HG03442 (cell line): ENCODE data around the gene PPP1R26.
A peak's percentile ranks its signal among the peaks of the same experiment; 100 is the strongest.

Experiments used
- ATAC-seq: cut with Tn5 transposase; IDR thresholded peaks from one replicate; pipeline ENCODE4 v1.9.1; 2021; ENCODE audit warnings: mild to moderate bottlenecking, moderate library complexity; ENCODE audit not compliant: unreplicated experiment

Gene PPP1R26

DNA sequence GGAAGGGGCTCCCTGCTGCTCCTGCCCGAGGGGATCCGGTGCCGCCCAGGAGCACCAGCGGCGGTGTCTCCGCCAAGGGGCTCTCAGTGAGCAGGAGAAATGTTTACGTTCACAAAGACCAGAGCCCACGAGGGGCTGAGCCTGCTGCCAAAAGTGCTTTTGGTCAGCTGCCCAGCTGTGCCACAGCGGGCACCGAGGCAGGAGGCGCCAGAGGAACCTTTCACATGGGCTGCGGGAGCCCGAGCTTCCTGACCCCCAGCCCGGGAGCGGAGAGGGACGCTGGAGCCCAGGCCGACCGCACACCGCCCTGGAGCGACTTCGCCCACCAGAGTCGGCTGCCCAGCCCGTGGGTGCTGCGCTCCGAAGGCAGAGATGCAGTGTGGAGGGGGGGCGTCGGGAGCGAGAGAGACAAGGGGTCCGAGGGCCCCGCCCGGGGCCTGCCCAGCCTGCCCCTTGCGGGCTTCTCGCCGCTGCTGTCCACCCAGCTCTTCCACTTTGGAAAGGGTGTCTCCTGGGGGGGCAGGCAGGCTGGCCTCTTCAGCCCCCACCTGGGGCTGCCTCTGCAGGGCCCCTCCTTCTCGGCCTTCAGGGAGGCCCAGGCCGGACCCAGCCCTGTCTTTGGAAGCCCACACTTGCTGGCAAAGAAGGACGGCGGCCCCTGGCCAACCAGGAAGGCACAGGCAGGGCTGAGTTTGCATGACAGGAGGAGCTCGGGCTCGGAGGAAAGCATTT is 7.9 kb downstream of the PPP1R26 start:
- no peak for ATAC-seq

DNA sequence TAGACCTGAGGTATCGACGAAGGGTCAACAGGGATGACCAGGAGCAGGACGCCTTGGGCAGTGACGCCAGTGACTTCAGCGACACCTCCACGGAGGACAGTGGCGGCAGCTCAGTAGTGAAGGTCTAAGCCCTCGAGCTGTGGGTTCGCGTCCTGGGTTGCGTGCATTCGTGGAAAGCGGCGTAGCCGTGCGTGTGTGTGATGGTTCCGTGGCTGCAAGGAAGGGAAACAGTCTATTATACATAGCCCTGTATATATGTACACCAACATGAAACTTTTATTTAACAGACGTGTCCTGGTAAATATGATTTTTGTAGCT is 8.4 kb downstream of the PPP1R26 start:
- no peak for ATAC-seq

GRCh38 chr9:135488527-135488926 is 8.9 kb downstream of the PPP1R26 start:
- no peak for ATAC-seq

- no peak for ATAC-seq
Observed at GRCh38 chr9:135489188-135489906, 9.8 kb downstream of the PPP1R26 start.

GRCh38 chr9:135490166-135490870 is 10.7 kb downstream of the PPP1R26 start:
- ATAC-seq, result no peak

DNA sequence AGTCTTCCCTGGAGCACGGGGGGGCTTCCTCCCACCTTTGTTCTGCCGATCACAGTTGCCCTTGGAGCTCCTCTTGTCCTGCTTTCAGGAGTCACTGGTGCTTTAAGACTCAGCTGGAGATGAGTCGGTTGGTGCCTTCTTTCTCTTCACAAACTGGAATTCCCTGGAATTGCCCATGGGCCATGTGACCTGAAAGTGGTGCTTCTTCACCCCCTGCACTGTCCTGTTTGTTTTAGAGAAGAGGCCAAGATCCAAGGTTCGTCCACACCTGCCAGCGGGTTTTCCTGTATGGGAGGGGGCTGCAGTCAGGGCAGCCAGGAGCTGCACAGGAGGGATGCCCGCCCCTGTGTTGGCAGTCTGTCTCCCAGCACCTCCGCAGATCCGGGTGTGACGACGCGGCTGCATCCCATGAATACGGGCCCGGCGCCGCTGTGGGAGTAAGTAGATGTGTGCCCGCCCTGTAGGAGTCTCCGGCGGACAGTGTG is 11.4 kb downstream of the PPP1R26 start:
- ATAC-seq, result no peak

- no peak for ATAC-seq
Observed at GRCh38 chr9:135491764-135492163, 12.2 kb downstream of the PPP1R26 start.

GRCh38 chr9:135492886-135493669 is 13.5 kb downstream of the PPP1R26 start:
- ATAC-seq, result no peak

GRCh38 chr9:135494791-135495559 is 15.4 kb downstream of the PPP1R26 start:
- ATAC-seq, result no peak

- no peak for ATAC-seq
Observed at GRCh38 chr9:135498381-135499126, 19.0 kb downstream of the PPP1R26 start.

DNA sequence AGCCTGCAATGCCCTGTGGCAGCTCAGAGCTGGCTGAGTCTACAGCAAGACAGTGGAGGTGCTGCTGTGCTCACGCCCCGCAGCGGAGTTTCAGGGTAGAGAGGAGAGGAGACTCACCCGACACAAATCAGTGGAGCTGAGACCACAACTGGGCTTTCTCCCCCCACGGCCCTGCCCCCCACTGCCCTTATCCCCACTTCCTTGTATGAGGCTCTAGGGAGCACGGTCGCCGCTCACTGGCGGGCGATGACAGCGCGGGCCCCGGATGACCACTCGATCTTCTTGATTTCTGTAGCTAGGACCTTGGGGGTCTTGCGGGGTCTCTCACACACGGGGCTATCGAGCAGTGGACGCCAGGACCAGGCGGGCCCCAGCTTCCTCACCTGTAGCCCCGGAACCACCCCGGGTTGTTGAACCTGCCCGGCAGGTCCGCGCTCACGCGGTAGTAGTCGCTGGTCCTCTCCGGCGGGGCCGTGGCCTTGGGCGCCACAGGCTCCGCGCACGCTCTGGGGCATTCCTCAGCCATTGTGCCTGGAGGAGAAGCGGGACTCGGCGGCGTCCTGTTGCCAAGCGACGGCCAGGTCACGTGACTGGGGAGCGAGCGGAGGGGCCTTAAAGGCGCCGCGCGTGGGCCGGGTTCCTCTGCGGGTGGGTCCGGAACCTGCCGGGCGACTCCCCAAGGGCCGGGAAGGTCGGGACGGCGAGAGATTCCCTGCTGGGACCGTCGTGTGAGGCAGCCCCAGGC is 19.9 kb downstream of the PPP1R26 start:
- ATAC-seq, result peak; percentile 40

- ATAC-seq, result no peak
Observed at GRCh38 chr9:135500071-135500524, 20.5 kb downstream of the PPP1R26 start.

DNA sequence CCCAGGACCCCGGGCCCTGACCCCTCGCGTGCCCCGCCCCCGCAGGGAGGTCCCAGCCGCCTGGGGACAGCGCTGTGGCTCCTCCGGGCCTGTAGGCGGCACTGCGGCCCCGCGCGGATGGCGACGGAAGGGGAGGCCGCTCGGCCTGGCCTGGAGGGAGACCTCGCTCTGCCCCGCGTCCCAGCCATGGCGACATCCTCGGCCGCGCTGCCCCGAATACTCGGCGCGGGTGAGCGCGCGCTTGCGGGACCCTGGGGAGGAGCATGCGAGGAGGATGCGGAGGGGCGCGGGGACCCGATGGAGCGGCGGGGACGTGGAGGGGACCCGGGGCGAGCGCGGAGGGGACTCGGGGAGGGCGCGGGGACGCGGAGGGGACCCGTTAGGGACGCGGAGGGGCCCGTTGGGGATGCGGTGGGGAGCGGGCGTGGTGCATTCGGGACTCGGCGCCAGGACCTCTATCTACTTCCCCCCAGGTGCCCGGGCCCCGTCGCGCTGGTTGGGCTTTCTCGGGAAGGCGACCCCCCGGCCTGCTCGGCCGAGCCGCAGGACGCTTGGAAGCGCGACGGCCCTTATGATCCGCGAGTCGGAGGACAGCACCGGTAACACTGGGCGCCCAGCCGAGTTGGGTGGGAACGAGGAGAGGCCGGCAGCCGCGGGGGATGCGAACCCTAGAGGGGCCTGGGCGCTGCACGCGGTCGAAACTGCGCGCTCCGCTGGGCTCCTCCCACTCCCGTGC is 21.1 kb downstream of the PPP1R26 start, which contains the start of gene MRPS2:
Gene MRPS2, plus strand, starts transcription at position 158 of the 736 bp plus-strand sequence. Its CDS starts 29 bp downstream, at position 187.
- ATAC-seq, result peak; percentile 74

DNA sequence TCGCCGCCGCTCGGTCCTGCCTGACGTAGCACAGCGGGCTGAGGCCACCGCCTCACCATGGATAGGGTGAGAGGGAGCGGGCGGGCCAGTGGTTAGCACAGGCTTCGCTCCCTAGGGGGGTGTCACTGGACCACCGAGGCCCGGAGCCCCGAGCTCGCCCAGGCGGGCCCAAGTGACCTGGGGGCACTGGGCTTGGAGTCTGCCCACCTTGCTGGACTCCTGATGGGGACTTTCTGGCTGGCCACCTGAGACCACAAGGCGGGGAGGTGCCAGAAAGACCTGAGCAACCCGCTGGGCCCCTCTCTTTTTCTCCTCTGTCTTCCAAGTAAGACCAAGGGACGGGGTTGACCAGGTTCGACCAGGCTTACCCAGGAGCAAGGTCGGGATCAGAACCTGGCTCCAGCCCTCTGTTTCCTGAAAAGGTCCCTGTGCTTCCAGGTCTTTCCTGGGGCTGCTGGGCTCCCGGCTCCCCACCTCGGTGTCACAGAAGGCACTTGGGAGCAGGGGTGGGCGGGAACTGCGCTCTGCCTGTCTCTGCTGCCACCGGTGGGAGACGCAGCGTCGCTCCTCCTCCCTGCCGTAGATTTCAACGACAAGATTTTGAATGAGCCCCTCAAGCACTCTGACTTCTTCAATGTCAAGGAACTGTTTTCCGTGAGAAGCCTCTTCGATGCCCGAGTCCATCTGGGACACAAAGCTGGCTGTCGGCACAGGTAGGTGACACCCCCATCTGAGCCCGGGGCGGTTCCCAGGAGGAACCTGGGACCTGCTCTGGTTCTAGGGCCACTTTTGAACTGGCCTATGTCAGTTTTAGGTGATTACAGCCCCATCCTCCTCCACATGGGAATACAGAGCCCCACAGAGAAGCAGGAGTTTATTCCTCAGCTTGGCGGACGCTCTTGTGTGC is 21.9 kb downstream of the PPP1R26 start:
- no peak for ATAC-seq

DNA sequence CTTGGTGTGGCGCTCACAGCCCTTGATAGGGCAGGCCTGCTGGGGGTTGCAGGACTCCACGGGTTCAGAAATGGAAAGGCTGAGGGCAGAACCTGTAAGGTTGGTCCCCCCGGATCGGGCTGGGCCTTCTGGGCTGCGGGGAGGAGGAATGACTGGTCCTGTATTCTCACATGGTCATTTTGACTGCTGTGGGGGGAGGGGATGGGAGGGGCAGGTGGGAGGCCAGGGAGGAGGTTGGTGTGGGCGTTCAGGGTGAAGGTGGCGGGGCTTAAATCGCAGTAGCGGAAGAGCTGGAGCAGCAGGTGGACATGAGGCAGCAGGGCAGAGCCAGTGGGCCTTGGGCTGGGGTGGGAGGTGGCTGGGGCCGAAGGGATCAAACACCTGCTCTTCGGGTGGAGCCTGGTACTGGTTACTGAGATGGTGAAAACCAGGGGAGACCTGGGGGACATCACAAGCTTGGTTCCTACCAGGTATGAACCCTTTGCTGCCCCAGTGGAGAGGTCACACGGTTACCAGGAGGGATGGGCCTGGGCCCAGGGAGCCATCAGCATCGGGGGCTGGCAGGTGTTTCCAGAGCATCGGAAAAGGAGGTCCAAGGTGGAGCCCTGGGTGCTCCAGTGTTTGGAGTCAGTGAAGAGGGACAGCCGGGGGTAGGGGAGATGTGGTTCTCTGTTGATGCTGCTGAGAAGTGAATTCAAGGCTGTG is 22.7 kb downstream of the PPP1R26 start:
- no peak for ATAC-seq

DNA sequence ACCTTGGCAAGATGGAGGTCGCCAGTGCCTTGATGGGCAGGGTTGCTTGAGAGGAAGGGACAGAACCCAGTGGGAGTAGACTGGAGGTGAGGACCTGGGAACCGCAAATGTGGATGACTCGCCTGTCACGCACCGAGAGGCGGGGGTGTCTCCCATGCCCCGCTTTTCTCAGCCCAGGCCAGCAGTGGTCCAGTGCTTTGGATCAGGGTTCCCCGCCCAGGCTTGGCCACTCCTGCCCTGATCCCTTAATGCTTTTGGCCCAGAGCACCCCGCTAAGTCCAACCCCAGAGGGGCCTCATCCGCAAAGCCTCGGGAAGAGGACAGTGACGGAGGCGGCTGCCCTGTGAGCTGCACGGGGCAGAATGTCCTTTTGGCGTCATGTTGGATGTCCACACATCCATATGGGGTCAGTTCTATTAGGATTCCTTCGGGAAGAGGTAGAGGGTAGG is 23.3 kb downstream of the PPP1R26 start:
- no peak for ATAC-seq
